Endothelial cell of coronary artery (primary cell): ENCODE measurements around the gene FCN2. TPM values are rescaled to one million over a fixed set of nuclear protein-coding genes. Genes with fewer than 3 reads are reported as not detected.

Experiments
- total RNA-seq: library from RNA; depleted of rRNA; stranded (reverse); fragments of >200 nt; gene quantifications from 2 replicates; pipeline ENCODE4 v1.2.3, GENCODE V29; 2014

FCN2 gene
- total RNA-seq, result not detected in 2 replicates

GRCh38 chr9:134880484-134881312, at the start of gene FCN2:
Gene FCN2, plus strand, starts transcription at chr9:134880810. Its CDS starts 12 bp downstream, at chr9:134880822.

GRCh38 chr9:134917431-134918373, 37.1 kb downstream of the FCN2 start, which contains the start of gene FCN1:
Gene FCN1, minus strand, starts transcription at chr9:134917912. Its CDS starts 41 bp downstream, at chr9:134917871.

Other genes starting within 250 kb of the FCN2 start
- gene COL5A1, start 239.0 kb upstream of the FCN2 start, total RNA-seq, result 67.9 and 185 TPM in 2 replicates
- not detected in 2 replicates for gene FCN1, start 37.1 kb downstream of the FCN2 start, total RNA-seq
- gene OLFM1, start 206.9 kb downstream of the FCN2 start, total RNA-seq, result 0.18 and 0.56 TPM in 2 replicates